Central memory CD8-positive, alpha-beta T cell (primary cell): ENCODE measurements around the gene ZNF850.
"Not testable (repeated sequence)": the region's sequence is repeated elsewhere in the genome, so short reads cannot be mapped to it uniquely, and the experiment has no call there.

Source experiments
- ATAC-seq: fragments of 150-1000 bp; cut with Tn5 transposase; replicated peaks from 2 replicates; pipeline ENCODE4 v1.10.0; 2022; ENCODE audit warnings: mild to moderate bottlenecking, moderate FRiP score, moderate number of reproducible peaks; ENCODE audit not compliant: poor library complexity, severe bottlenecking; ENCODE audit errors: extremely low read depth
- DNase-seq, 2 donors: peaks; one replicate each; pipeline ENCODE4 v3.0.0; 2021; ENCODE audit warnings: low spot score in 2 of 2
- H3K27ac Mint-ChIP-seq: one replicate; pipeline ENCODE4 v1.8.0; 2022; ENCODE audit warnings: low read depth, mild to moderate bottlenecking, moderate library complexity, mixed read lengths
- H3K27me3 Mint-ChIP-seq: one replicate; pipeline ENCODE4 v1.8.0; 2022; ENCODE audit warnings: mixed read lengths
- H3K36me3 Mint-ChIP-seq: one replicate; pipeline ENCODE4 v1.8.0; 2022; ENCODE audit warnings: mild to moderate bottlenecking, moderate library complexity, mixed read lengths; ENCODE audit not compliant: insufficient read depth
- H3K4me1 Mint-ChIP-seq: one replicate; pipeline ENCODE4 v1.8.0; 2022; ENCODE audit warnings: mixed read lengths
- H3K4me3 Mint-ChIP-seq: one replicate; pipeline ENCODE4 v1.8.0; 2022; ENCODE audit warnings: mild to moderate bottlenecking, moderate library complexity, mixed read lengths
- H3K9me3 Mint-ChIP-seq: one replicate; pipeline ENCODE4 v1.8.0; 2022; ENCODE audit warnings: mixed read lengths

Gene ZNF850

DNA sequence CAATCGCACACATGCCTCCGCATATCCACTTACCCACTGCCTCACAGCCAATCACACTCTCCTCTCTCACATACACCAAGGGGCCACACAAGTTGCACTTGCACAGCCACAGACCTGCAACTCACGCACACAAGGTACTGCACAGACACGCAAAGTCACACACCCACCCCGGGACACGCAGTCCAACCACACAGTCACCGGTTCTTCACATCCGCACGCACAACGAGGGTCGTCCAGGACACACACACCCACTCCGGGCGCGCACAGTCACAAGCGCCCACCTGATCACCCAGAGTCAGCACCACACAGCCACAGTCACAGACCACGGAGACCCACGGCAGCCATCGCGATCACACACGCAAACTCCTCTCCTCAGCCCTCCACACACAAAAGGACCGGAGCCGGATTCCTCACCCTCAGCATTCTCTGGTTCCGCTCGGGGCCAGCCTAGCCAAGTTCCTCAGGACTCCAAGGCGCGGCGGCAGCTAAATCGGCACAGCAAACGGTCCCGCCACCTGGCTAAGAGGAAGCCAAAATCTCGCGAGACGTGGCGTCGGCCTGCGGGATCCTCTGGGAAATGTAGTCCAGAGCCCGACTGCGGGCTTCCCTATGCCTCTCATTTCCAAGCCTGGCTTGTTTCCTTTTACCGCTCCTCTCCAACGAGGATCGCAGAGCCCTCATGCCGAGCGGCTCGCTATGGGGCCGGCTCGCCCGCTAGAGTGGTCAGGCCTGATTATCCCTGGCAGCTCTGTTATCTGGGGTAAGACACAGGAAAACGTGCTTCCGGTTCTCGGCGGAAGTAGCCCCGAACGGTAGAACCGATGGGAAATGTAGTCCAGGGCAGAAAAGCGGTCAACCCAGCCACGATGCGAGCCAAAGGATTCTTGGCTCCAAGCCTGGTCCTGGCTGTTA is at the start of gene ZNF850:
Gene ZNF850, minus strand, starts transcription at position 497 of the 912 bp plus-strand sequence. CDS start 10,201 bp downstream, outside the sequence.
- H3K27me3 Mint-ChIP-seq: no peaks in the 10 kb centered on the region
- peak within 1 kb of the TSS; percentile 95 for H3K27ac Mint-ChIP-seq
- peaks cover 18% of the 10 kb centered on the region for H3K36me3 Mint-ChIP-seq
- peaks cover 11% of the 10 kb centered on the region for H3K9me3 Mint-ChIP-seq
- H3K4me3 Mint-ChIP-seq: peak within 1 kb of the TSS; percentile 94
- ATAC-seq (peak; percentile 91), DNase-seq (peak; percentile 90 to 96)
- peaks cover 25% of the 10 kb centered on the region for H3K4me1 Mint-ChIP-seq

DNA sequence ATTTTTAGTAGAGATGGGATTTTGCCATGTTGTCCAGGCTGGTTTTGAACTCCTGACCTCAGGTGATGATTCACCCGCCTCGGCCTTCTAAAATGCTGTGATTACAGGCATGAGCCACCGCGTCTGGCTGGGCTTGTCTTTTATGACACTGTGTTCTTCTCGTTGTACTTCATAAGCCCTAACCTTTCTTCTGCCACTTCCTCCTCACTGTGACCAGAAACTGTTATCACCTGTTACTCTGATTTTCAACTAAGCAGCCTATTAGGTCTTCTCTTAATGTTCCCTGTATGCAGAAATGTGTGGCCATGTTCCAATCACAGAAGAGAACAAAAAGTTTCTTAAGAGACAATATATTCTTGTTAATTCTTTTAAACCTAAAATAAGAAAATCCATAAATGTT is 49.2 kb upstream of the ZNF850 start:
- peaks cover 15% of the 10 kb centered on the region for H3K9me3 Mint-ChIP-seq
- H3K4me3 Mint-ChIP-seq: no peak overlapping the region
- H3K36me3 Mint-ChIP-seq: peaks cover 25% of the 10 kb centered on the region
- H3K4me1 Mint-ChIP-seq: no peaks in the 10 kb centered on the region
- ATAC-seq (no peak), DNase-seq (no peak)
- H3K27ac Mint-ChIP-seq: no peak overlapping the region
- no peaks in the 10 kb centered on the region for H3K27me3 Mint-ChIP-seq

- peaks cover 22% of the 10 kb centered on the region for H3K36me3 Mint-ChIP-seq
- no peaks in the 10 kb centered on the region for H3K27me3 Mint-ChIP-seq
- ATAC-seq (no peak), DNase-seq (no peak)
- peaks cover 4% of the 10 kb centered on the region for H3K9me3 Mint-ChIP-seq
- no peaks in the 10 kb centered on the region for H3K4me1 Mint-ChIP-seq
- H3K27ac Mint-ChIP-seq: no peak overlapping the region
- no peak overlapping the region for H3K4me3 Mint-ChIP-seq
Measured at GRCh38 chr19:36819130-36819630, 46.6 kb upstream of the ZNF850 start.

- no peak for ATAC-seq
- Mint-ChIP-seq H3K9me3 (peaks cover 36% of the 10 kb centered on the region), H3K4me1 (no peaks in the 10 kb centered on the region), H3K4me3 (no peak overlapping the region), H3K27ac (no peak overlapping the region), H3K27me3 (no peaks in the 10 kb centered on the region), H3K36me3 (peaks cover 4% of the 10 kb centered on the region)
- no peak for DNase-seq
Measured at GRCh38 chr19:36807029-36807428, 34.4 kb upstream of the ZNF850 start.

GRCh38 chr19:36805364-36805763 is 32.8 kb upstream of the ZNF850 start:
- peaks cover 19% of the 10 kb centered on the region for H3K9me3 Mint-ChIP-seq
- peaks cover 8% of the 10 kb centered on the region for H3K36me3 Mint-ChIP-seq
- DNase-seq: no peak
- H3K27ac Mint-ChIP-seq: no peak overlapping the region
- no peak overlapping the region for H3K4me3 Mint-ChIP-seq
- no peaks in the 10 kb centered on the region for H3K4me1 Mint-ChIP-seq
- no peak for ATAC-seq
- H3K27me3 Mint-ChIP-seq: no peaks in the 10 kb centered on the region

GRCh38 chr19:36797786-36798108 is 25.1 kb upstream of the ZNF850 start:
- peaks cover 12% of the 10 kb centered on the region for H3K36me3 Mint-ChIP-seq

DNA sequence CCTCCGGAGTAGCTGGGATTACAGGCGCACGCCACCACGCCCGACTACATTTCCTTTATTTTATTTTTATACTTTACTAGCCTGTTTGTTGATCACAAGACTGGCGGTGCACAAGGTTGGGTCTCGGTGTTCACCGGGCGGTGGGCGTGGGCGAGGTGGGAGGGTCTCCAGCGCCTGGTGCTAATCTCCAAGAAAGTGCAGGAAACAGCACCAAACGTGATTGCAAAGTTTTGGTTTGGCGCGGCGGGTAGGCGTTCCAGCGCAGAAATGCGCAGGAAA is 24.0 kb upstream of the ZNF850 start:
- H3K36me3 Mint-ChIP-seq: peaks cover 12% of the 10 kb centered on the region
- no peak for ATAC-seq
- peak overlapping the region; percentile 96 for H3K4me3 Mint-ChIP-seq
- H3K27ac Mint-ChIP-seq: peak overlapping the region; percentile 100
- no peak for DNase-seq
- H3K4me1 Mint-ChIP-seq: peaks cover 6% of the 10 kb centered on the region
- H3K9me3 Mint-ChIP-seq: peaks cover 8% of the 10 kb centered on the region
- H3K27me3 Mint-ChIP-seq: no peaks in the 10 kb centered on the region

More at GRCh38 chr19:36797786-36798108, 25.1 kb upstream of the ZNF850 start:
- Mint-ChIP-seq H3K27ac (peak overlapping the region; percentile 100), H3K9me3 (no peaks in the 10 kb centered on the region), H3K27me3 (no peaks in the 10 kb centered on the region), H3K4me3 (peak overlapping the region; percentile 96), H3K4me1 (peaks cover 6% of the 10 kb centered on the region)
- DNase-seq (no peak), ATAC-seq (no peak)

DNA sequence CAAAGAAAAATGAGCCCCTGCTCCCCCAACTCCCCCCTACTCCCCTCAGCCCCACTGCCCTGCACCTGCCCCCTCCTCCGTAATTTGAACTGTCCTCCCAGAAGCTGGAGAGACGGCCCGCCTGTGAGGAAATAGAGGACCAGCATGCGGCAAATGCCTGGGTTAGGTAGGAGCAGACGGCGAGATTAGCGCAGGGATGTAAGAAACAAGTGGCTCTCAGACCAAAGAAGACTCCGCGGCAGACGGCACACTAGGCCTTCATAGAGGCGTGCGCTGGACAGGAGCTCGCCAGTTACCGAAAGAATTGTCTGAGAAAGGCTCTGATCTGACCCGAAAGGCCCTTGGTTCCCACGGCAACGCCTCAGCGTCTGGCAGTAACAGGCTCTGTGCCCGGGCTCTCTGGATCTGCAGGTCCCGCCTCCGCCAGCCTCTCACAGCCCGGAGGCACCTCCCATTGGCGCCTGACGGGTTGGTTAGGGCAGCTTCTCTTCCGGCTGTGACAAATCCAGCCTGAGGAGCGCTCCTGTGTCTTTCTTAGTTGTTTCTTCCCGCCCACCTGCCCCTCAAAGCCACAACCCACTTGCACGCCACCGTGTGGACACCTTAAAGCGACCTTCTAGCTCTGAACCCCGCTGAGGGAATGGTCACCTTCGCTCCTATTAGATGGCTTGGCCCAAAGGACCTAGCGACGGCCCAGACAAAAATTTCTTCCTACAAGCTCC is 19.0 kb upstream of the ZNF850 start:
- H3K4me3 Mint-ChIP-seq, H3K27ac Mint-ChIP-seq: not testable (repeated sequence)

GRCh38 chr19:36775768-36776167 is 3.2 kb upstream of the ZNF850 start:
- Mint-ChIP-seq H3K36me3 (peaks cover 17% of the 10 kb centered on the region), H3K4me3 (no peak overlapping the region), H3K27me3 (no peaks in the 10 kb centered on the region), H3K27ac (no peak overlapping the region), H3K4me1 (peaks cover 23% of the 10 kb centered on the region), H3K9me3 (peaks cover 14% of the 10 kb centered on the region)
- DNase-seq: no peak
- no peak for ATAC-seq

More for the DNA sequence above, 19.0 kb upstream of the ZNF850 start:
- H3K27me3 Mint-ChIP-seq, DNase-seq, H3K9me3 Mint-ChIP-seq, H3K4me1 Mint-ChIP-seq, H3K36me3 Mint-ChIP-seq: not testable (repeated sequence)
- peak; percentile 98 for ATAC-seq

DNA sequence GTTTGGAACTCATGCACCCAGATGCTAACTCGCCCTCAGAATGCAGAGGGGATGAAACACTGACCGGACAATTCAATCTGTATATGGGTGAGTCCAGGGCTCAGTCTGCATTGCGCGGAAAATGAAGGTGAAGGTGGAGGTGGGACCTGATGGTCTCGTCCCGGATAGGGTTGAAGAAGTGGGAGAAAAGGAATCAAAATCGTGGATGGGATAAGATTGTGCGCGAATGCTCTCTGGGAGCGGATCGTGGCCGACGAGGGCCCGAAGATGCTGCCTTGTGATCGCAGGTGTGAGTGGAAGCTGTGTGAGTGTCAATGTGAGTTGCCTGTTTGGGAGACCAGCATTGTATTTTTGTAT is 594 bp upstream of the ZNF850 start:
- Mint-ChIP-seq H3K9me3 (peaks cover 15% of the 10 kb centered on the region), H3K4me1 (peaks cover 25% of the 10 kb centered on the region), H3K27me3 (no peaks in the 10 kb centered on the region), H3K36me3 (peaks cover 18% of the 10 kb centered on the region), H3K4me3 (peak overlapping the region; percentile 94), H3K27ac (peak overlapping the region; percentile 95)
- DNase-seq (no peak), ATAC-seq (peak; percentile 8)

DNA sequence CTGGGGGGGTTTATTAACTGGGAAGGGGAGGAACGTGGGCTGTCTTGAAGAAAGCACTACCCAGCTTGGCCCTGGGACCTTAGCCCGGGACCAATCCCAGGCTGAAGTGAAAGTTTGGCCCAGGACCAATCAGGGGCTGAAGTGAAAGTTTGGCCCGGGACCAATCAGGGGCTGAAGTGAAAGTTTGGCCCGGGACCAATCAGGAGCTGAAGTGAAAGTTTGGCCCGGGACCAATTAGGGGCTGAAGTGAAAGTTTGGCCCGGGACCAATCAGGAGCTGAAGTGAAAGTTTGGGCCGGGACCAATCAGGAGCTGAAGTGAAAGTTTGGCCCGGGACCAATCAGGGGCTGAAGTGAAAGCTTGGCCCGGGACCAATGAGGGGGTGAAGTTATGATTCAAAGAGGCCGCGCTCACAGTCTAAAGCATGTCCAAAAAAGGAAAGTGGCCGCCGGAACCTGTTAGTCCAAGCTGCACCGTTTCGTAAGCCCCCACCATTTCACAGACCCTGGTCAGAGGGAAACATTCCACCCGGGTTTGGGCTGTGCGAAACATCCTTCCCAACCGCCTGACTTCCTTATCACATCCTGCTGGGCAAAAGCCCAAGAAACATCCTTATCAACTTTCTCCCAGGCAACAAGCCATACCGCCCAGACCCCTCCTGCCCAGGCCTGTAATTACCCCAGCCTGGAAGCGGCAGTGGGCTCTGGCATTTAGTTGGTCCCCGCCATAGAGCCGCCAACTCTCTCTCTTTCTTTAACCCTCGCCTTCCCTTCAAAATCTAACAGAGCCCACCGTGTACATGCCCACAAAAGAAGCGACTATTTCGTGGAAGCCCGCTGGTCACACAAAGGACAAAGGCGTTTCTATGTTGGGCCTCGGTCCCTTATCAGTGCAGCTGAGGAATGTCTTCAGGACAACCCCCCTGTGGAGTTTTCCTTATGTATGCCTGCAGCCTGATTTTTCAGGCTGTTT is 1.1 kb downstream of the ZNF850 start:
- ATAC-seq (no peak), DNase-seq (no peak)
- H3K36me3 Mint-ChIP-seq: peaks cover 18% of the 10 kb centered on the region
- H3K9me3 Mint-ChIP-seq: peaks cover 11% of the 10 kb centered on the region
- peaks cover 25% of the 10 kb centered on the region for H3K4me1 Mint-ChIP-seq
- peak overlapping the region; percentile 95 for H3K27ac Mint-ChIP-seq
- H3K4me3 Mint-ChIP-seq: peak overlapping the region; percentile 94
- H3K27me3 Mint-ChIP-seq: no peaks in the 10 kb centered on the region

- Mint-ChIP-seq H3K27me3 (no peaks in the 10 kb centered on the region), H3K9me3 (peaks cover 6% of the 10 kb centered on the region), H3K4me1 (no peaks in the 10 kb centered on the region), H3K36me3 (peaks cover 15% of the 10 kb centered on the region), H3K27ac (peak overlapping the region; percentile 55), H3K4me3 (no peak overlapping the region)
- no peak for ATAC-seq
- no peak for DNase-seq
Measured at GRCh38 chr19:36750066-36750691, 22.4 kb downstream of the ZNF850 start.
